Right ventricle myocardium inferior (tissue), 1 donor: ENCODE results near the gene ERAP2. TPM values are rescaled to one million over a fixed set of nuclear protein-coding genes. Genes with fewer than 3 reads are reported as not detected.
A peak's percentile ranks its signal among the peaks of the same experiment; 100 is the strongest.
"Not testable (repeated sequence)": the region's sequence is repeated elsewhere in the genome, so short reads cannot be mapped to it uniquely, and the experiment has no call there.

Experiments used
- ATAC-seq: fragments of 200-7000 bp; cut with Tn5 transposase; one replicate; pipeline ENCODE4 v1.9.1; 2020; ENCODE audit warnings: mild to moderate bottlenecking, moderate library complexity
- DNase-seq: peaks from one replicate; pipeline ENCODE4 v3.0.0; 2021; ENCODE audit errors: missing footprints
- intact Hi-C: fragments of 100-400 bp; cut with DNase I; formaldehyde crosslinking; loops from one replicate; pipeline ENCODE4 v1.11.0; 2022
- long read RNA-seq: library from polyadenylated mRNA; unstranded; transcript quantifications from one replicate; pipeline ENCODE4 v2.0.0, GENCODE V29; 2021
- total RNA-seq: library from RNA; stranded (reverse); fragmentation: NEBNext Ultra II Directional; extraction: Animal tissue kit (Norgen Biotek cat#: 25700); gene quantifications from one replicate; pipeline ENCODE4 v1.2.1, GENCODE V29; 2021
- donor health status: DM: no; HTN: yes; CAD: no; lungs with severe emphysema.

ERAP2 gene, protein sequence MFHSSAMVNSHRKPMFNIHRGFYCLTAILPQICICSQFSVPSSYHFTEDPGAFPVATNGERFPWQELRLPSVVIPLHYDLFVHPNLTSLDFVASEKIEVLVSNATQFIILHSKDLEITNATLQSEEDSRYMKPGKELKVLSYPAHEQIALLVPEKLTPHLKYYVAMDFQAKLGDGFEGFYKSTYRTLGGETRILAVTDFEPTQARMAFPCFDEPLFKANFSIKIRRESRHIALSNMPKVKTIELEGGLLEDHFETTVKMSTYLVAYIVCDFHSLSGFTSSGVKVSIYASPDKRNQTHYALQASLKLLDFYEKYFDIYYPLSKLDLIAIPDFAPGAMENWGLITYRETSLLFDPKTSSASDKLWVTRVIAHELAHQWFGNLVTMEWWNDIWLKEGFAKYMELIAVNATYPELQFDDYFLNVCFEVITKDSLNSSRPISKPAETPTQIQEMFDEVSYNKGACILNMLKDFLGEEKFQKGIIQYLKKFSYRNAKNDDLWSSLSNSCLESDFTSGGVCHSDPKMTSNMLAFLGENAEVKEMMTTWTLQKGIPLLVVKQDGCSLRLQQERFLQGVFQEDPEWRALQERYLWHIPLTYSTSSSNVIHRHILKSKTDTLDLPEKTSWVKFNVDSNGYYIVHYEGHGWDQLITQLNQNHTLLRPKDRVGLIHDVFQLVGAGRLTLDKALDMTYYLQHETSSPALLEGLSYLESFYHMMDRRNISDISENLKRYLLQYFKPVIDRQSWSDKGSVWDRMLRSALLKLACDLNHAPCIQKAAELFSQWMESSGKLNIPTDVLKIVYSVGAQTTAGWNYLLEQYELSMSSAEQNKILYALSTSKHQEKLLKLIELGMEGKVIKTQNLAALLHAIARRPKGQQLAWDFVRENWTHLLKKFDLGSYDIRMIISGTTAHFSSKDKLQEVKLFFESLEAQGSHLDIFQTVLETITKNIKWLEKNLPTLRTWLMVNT
- total RNA-seq = 6.4 TPM
- long read RNA-seq, full-length matches to known transcripts = 1 of 3 reads
- long read RNA-seq, partial matches to known transcripts = 1 of 3 reads
- long read RNA-seq, other reads (novel, unspliced or antisense) = 1 of 3 reads

DNA sequence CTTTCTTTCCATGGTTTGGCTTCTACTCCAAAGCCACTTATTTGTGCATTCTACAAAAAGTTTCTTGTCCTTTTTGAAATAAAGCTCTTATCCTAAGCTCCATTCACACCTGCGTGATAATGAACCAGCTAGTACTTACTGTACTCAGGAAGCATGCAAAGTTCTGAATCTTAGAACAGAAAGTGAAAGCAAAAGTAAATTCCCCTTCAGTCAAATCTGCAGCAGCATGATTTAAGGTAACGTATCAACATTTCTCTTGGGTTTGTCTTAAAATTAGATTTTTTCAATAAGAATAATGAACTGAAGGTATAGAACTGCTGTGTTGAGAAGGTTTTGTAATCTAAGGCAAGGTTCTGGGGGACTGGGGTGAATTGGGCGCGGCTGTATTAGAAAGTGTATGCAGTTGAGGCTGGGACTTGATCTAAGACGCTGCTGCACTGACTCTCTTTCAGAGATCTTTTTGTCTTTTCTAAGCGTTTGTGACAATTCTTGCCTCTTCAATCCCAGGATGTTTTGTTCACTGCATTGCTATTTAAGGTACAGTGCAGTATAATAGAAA lies at the start of gene ERAP2:
Gene ERAP2, plus strand, starts transcription at position 209 of the 559 bp plus-strand sequence. CDS start 3,186 bp downstream, outside the sequence.
- no peak for DNase-seq
- intact Hi-C loops = loop anchor here (1.0 to 10.0 kb wide), 3 partner anchors 68 to 262 kb away; no protein-coding TSS in a partner anchor
- peak; percentile 57 for ATAC-seq

DNA sequence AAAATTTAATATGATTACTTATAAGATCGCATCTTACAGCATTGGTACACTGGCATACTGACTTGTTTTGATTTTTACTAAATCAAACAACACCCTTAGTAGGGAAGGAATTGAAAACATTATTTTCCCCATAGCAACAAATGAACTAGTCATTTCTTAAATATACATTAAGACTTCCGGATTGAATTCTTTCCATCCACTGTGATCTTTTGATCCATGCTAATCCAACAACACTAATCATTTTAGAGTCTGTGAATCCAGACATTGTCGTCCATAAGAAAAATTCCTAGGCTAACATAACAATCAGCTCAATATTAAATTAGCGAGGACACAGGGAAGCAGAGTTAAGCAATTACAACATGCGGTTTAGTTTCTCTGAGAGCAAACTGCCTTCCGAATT lies 47.0 kb upstream of the ERAP2 start:
- ATAC-seq (no peak), DNase-seq (no peak)
- intact Hi-C loops = no loop called here

DNA sequence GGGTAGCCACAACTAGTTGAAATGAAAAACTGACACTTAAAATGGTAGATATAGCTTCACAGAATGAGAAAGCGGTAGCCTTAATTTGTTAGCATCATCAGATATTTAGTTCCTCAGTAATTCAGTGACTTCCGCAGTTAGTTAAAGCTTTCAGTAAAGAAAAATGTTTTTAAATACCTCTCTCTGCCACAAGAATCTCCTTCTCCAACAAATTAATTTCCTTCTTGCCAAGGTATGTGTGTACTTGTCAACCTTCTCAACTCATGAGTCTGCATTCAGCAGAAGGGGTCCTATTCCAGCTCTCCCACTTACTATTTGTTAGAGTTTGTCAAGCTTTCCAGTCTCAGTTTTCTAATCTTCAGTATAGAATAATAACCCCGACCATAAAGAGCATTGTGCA lies 42.3 kb upstream of the ERAP2 start:
- no peak for ATAC-seq
- DNase-seq = no peak
- intact Hi-C loops = no loop called here

DNA sequence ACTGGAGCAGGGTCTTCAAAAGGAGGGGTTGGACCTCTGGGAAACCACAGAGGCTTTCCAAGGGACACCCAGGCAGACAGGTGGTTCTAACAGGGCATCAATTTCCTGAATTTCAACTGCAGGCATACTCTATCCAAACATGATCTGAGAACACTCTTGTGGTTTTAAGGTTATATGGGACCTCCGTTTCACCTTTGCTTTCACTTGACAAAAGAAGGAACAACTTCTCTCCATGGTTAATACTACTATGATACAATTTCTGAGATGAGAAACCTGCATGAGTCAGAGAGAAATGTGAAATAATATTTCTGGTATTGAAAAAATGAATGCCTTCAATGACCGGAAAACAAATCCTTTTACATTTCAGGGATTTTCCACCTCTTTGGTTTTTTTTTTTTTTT lies 40.5 kb upstream of the ERAP2 start:
- intact Hi-C loops = no loop called here
- no peak for DNase-seq
- no peak for ATAC-seq

DNA sequence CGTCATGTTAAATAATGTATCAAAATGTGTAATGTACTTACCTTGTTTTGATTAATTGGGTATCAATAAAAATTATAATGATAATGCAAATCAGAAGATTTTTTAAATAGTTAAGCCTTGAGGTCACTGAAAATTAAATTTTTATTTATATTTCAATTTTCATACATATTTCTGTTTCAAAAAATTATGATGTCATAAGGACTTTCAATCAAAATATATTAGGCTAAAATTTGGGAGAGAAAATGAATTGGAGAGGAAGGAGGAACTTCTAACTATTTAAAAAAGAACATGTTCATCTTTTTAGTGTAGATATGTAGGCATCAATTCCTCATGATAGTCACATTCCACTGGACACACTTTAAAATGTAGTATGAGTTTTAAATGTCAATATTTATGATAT lies 39.5 kb upstream of the ERAP2 start:
- DNase-seq (no peak), ATAC-seq (no peak)
- intact Hi-C loops = no loop called here

DNA sequence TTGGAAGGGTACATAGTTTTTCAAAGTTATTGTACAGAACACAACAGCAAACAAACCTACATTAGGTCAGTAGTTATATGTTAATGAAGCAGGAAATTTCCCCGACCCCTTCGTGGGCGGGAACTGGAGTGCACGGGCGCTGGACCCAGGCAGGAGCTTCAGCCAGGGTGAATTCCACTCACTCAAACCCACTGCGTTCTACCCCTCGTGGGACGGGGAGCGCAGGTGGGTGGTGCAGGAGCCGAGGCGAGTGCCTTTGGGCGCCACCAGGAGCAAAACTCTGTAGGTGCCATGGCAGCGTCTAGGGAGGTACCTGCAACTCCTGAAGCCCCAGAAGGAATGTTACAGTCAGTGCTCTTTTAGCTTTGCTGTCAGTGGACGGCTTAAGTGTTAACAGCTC lies 39.0 kb upstream of the ERAP2 start:
- intact Hi-C loops = no loop called here

DNA sequence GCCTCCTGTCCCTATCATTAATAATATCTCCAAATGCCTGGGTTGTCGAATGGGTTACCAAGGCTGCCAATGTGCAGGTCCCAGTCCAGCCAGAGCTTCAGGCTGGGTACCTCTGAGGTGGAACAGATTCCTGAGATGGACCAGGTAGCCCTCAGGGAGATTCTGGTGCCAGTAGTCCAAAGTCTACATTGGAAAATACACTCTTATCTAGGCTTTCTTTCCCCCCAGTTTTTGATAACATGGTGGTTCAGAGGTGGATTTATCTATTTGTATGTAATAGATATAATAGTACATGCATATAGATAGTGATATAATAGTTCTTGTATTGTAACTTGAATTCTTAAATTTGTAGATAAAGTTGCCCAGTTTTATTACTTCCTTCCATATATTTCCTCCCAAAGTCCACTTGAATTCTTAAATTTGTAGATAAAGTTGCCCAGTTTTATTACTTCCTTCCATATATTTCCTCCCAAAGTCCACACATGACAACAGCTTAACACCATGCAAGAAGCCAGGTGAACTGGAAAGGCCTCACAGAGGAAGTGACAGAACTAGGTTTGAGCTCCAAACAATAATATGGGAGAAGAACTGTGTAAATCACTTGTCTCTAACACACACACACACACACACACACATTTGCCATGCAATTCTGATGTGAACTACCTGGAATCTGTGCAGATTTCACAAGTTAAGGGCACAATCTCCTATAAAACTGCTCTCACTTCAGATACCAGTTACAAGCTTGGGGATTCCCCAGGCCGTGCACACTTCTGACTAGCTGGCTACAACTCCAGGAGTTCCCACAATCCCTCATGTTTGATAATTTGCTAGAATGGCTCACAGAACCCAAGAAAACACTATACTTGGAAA lies 37.9 kb upstream of the ERAP2 start:
- DNase-seq = no peak
- no peak for ATAC-seq
- intact Hi-C loops = no loop called here

More for the DNA sequence above, 39.0 kb upstream of the ERAP2 start:
- no peak for ATAC-seq
- no peak for DNase-seq

DNA sequence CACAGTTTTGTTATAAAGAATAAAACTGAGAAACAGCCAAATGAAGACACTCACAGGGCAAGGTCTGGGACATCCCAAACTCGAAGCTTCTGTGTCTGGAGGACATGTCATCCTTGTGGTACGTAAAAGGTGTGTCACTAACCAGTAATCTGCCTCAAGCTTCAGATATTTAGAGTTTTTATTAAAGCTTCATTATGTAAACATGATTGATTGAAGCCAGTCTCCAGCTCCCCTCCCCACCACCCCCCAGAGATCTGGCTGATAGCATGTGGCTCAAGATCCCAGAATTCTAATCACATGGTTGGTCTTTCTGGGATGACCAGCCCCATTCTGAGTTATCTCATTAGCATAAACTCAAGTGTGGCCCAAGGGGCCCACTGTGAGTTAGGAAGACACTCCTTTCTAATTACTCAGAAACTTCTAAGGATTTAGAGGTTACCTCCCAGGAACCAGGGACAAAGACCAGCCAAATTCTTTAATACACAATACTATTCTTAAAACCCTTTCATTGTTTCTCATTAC lies 37.2 kb upstream of the ERAP2 start:
- DNase-seq = no peak
- intact Hi-C loops = no loop called here

DNA sequence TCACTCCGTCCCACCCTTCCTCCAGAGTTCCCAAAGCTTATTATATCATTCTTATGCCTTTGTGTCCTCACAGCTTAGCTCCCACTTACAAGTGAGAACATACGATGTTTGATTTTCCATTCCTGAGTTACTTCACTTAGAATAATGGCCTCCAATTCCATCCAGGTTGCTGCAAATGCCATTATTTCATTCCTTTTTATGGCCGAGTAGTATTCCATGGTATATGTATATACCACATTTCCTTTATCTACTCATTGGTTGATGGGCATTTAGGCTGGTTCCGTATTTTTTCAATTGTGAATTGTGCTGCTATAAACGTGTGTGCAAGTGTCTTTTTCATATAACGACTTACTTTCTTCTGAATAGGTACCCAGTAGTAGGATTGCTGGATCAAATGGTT lies 34.4 kb upstream of the ERAP2 start:
- DNase-seq, intact Hi-C loops, ATAC-seq: not testable (repeated sequence)

More for the DNA sequence above, 37.2 kb upstream of the ERAP2 start:
- ATAC-seq = no peak

DNA sequence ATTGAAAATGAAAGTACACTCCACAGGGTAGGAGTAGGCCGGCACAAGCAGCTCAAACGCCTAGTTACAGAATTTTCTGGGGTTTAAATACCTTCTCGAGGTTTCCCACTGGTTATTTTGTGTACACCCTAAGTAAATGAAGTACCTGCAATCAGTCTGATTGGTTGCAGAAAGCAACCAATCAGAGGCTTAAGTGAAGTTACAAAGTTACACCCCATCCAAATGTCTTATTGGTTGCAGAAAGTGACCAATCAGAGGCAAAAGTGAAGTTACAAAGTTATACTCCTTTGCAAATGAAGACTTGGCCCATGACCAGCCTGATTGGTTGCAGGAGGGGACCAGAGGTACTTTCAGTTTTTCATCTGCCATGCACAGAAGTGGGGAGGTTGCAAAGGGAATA lies 33.2 kb upstream of the ERAP2 start:
- DNase-seq (no peak), ATAC-seq (no peak)
- intact Hi-C loops = no loop called here

DNA sequence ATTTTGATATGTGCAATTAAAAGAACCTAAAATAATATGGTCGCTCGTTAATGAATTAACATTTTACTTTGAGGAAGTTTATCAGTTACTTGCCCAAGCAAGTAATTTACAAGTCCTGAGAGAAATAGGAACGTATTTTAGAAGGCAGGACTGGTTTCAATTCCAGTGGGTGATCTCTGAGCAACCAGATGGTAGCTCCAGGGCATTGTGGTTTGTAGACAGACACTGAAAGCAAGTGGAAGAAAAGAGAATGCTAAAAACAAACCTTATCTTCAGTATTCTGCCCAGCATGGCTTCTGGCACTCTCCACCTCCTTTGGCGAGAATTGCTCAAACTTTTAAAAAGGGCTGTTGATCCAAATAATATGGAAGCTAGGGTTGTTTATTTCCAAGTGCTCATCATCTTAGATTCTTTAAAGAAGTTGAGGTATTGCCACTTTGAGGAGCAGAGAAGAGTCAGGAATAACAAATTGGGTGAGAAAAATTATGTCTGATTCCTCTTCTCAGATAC lies 31.8 kb upstream of the ERAP2 start:
- intact Hi-C loops = no loop called here
- no peak for ATAC-seq

DNA sequence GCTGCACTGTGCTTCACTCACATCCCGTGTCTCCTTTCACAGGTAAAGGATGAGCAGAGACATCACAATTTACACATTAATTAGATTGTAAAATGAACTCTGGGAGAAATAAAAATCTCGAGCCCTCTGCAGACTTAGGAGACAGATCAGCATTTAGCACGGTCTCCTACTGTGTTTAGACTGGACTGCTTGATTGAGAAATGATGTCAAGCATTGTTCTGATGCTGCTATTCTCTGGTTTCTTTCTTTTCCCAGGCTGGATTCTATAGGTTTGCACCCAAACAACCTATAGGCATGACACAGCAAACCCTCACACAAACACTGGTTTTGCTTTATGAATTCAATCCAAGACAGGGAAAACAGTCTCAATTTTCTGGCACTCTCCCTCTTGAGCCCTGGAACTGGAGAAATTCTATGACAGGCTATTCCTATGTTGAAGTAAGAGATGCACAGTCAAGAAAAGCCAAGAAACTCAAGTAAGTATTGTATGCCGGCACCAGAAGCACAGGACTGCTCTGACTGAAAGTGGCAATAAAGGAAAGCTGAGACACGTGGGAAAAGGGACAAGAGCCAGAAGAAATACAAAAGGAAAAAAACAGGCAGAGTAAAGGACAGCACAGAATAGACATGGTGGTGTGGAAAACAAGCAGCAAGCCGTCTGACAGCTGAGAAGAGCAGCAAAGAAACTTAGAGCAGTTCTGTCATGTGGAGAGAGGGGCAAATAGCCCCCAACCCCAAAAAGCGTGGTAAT lies 24.8 kb upstream of the ERAP2 start:
- DNase-seq (no peak), ATAC-seq (no peak)
- intact Hi-C loops = no loop called here

More for the DNA sequence above, 31.8 kb upstream of the ERAP2 start:
- no peak for DNase-seq

DNA sequence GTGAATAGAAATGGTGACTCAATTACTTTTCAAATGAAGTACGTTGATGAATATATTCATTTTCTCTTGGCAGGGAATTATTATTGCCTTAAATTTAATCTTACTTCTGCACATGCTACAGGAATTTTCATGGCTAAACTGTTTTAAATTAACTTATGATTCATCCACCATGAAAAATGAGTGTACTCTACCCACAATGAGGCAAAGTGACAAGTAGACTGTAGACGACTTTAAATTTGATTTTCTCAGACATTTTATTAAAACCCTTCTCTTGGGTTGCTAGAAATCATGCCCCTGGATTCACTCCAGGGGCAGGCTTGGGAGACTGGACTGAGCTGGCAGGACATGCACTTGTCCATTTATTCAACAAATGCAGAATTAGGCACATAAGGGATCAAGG lies 23.5 kb upstream of the ERAP2 start:
- ATAC-seq (no peak), DNase-seq (no peak)
- intact Hi-C loops = no loop called here

DNA sequence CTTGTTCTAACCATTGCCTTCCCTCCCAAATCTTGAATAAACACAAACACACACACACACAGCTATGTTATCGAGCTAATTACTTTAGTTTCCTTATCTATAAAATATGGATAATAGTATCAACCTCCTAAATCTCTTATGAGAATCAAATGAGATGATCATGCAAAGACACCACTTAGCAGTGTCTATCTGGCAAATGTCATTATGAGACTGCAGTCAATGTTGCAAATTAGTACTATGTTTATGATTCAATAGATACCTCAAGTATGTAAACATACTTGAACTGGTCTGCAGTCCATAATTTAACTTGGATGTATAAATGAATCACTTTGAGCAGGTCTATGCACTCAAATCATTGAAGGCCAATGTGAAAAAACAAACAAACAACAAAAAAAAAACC lies 22.2 kb upstream of the ERAP2 start:
- DNase-seq (no peak), ATAC-seq (no peak)
- intact Hi-C loops = no loop called here

DNA sequence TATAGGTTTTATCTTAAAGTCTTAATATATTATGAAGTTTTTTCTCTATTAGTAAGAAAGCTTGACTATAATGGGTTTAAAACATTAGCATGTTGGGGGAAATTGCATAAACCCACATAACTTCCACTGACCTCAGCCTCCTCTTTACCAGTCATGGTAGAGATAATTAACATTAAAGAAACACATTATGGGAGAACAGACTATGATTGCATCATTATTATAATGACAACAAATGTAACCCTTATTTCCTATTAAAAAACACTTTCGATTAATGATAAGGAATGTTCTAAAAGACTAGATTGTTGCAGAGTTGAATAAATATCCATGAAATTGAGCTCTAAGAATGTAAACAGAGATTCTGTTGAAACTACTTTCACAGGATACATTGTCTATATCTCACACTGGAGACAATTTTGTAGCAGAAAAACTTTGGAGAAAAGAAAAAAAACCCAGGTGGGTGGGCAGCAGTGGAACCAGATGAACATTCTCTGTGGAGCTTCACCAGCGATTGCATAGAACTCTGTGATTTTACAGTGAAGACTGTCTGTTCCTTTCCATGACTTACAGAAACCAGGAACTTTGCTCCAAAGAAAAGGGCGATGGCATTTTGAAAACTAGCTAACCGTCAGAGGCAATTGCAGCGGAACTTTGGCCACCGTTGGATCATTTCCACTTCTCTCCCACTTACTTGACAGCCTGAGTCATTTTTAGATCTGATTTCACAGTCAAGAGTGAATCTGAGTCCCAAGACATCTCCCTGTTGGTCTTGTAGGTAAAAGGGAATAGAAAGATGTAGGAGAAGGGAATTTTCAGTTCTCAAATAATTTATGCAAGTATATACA lies 21.0 kb upstream of the ERAP2 start:
- intact Hi-C loops = no loop called here
- DNase-seq (no peak), ATAC-seq (no peak)

DNA sequence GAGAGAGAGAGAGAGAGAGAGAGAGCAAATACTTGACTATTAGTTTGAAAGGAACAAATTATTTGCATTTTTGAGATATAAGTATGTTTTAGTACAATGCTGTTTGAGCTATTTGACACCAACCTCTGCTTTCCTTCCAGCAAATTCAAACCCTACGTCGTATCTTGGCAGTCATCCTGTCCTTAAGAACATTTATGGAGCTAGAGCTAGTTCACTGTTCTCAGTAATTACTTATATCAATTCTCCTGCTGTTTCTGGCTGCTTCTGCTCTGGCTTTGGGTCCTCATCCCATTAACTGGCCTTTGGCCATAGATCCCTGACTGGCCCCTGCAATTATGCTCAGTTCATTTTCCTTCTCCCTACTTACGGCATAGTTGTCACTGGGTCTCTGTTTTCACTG lies 19.9 kb upstream of the ERAP2 start:
- DNase-seq (no peak), ATAC-seq (no peak)
- intact Hi-C loops = no loop called here
